PFSK-1 (cell line): Measurements from ENCODE around the gene SCCPDH.

Experiments
- FOXP2 ChIP-seq: optimal IDR thresholded peaks from 2 replicates; pipeline ENCODE3; 2011; ENCODE audit warnings: borderline replicate concordance, control low read depth, inconsistent platforms; ENCODE audit not compliant: insufficient read depth; ENCODE audit errors: extremely low read length, extremely low read depth
- POLR2AphosphoS5 ChIP-seq: IDR thresholded peaks from 2 replicates; pipeline ENCODE4 v1.6.1; 2012; ENCODE audit warnings: low read depth, mild to moderate bottlenecking, control low read depth, low read length, moderate library complexity
- SIN3A ChIP-seq: IDR thresholded peaks from 2 replicates; pipeline ENCODE4 v1.6.1; 2012; ENCODE audit warnings: mild to moderate bottlenecking, low read length, moderate library complexity, borderline replicate concordance; ENCODE audit not compliant: insufficient read depth
- TAF1 ChIP-seq: IDR thresholded peaks from 2 replicates; pipeline ENCODE4 v1.6.1; 2012; ENCODE audit warnings: low read length, control low read depth, borderline replicate concordance; ENCODE audit not compliant: insufficient read depth
- TF ChIP-seq, protein P1 (sequence below), 2 experiments: IDR thresholded peaks; 2 replicates each; pipeline versions ENCODE4 v1.6.1 to v1.8.0; 2011 to 2012; ENCODE audit warnings: low read depth in 2 of 2, low read length in 2 of 2, control low read depth in 1 of 2, inconsistent platforms in 1 of 2, mild to moderate bottlenecking in 1 of 2, moderate library complexity in 1 of 2; ENCODE audit not compliant: insufficient read depth in 1 of 2

Gene SCCPDH

DNA sequence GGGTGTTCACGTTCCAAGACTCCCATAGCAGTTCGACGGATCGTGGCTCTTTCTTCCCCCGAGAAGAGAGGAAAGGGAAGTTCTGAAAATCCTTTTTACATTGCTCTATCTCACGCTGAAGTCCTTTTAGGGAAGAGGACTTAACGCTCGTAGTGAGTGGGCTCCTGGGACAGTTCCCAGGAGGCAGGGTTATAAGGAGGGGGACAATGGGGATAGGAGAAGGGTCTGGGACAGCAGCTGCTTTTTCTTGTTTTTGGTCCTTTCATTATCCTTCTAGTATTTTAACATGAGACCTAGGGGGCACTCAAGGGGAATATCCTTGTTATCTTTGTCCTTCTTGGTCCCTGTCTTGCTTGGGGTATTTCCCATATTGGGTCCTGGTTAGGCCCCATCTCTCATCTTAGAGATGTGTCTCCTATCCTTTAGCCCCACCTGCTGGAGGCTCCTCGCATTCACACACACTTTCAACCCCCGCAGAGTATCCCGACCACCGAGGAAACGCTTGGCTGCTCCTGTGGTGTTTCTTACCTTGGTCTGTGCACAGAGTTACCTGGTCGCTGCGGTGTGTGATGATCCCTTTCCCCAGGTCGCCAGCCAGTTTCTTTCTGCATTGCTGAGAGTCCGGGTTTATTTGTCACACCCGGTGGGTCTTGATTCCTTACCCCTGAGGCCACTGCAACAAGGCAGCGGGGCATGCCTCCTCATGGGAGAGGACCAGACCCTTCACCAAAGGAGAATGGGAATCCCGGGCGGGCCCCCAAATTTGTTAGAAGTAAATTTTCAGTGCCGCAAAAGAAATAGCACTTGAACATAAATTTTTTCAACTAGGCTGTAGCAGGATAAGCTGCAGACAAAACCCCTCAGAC, 29.7 kb downstream of the SCCPDH start:
- TF ChIP-seq, protein P1, sequence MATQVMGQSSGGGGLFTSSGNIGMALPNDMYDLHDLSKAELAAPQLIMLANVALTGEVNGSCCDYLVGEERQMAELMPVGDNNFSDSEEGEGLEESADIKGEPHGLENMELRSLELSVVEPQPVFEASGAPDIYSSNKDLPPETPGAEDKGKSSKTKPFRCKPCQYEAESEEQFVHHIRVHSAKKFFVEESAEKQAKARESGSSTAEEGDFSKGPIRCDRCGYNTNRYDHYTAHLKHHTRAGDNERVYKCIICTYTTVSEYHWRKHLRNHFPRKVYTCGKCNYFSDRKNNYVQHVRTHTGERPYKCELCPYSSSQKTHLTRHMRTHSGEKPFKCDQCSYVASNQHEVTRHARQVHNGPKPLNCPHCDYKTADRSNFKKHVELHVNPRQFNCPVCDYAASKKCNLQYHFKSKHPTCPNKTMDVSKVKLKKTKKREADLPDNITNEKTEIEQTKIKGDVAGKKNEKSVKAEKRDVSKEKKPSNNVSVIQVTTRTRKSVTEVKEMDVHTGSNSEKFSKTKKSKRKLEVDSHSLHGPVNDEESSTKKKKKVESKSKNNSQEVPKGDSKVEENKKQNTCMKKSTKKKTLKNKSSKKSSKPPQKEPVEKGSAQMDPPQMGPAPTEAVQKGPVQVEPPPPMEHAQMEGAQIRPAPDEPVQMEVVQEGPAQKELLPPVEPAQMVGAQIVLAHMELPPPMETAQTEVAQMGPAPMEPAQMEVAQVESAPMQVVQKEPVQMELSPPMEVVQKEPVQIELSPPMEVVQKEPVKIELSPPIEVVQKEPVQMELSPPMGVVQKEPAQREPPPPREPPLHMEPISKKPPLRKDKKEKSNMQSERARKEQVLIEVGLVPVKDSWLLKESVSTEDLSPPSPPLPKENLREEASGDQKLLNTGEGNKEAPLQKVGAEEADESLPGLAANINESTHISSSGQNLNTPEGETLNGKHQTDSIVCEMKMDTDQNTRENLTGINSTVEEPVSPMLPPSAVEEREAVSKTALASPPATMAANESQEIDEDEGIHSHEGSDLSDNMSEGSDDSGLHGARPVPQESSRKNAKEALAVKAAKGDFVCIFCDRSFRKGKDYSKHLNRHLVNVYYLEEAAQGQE (IDR thresholded peaks at IDR 0.05; ENCODE audit: insufficient read depth in 1 of 2, low read depth in 2 of 2, low read length in 2 of 2), result no peak
- TF ChIP-seq TAF1 (no peak), FOXP2 (no peak), POLR2AphosphoS5 (no peak), SIN3A (no peak)

DNA sequence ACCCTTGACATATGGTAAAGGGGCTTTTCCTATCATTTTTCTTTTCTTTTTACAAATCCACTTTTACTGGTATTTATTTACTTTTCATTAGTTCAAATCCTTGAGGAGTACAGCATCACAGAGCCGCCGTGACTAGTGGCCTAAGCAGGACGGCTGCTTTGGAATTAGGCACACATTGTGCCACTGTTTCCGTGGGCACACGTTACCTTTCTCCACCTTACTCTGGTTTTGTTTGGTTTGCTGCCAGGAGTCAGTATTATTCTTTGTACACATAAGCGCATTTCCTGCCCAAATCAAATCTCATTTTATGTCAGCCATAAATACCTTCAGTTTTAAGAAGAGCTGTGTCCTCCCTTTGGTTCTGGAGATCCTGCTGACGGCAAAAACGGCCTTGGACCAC, 31.2 kb downstream of the SCCPDH start:
- no peak for TF ChIP-seq SIN3A
- no peak for TF ChIP-seq TAF1
- TF ChIP-seq, protein P1 (IDR thresholded peaks at IDR 0.05; ENCODE audit: insufficient read depth in 1 of 2, low read depth in 2 of 2, low read length in 2 of 2), result no peak

DNA sequence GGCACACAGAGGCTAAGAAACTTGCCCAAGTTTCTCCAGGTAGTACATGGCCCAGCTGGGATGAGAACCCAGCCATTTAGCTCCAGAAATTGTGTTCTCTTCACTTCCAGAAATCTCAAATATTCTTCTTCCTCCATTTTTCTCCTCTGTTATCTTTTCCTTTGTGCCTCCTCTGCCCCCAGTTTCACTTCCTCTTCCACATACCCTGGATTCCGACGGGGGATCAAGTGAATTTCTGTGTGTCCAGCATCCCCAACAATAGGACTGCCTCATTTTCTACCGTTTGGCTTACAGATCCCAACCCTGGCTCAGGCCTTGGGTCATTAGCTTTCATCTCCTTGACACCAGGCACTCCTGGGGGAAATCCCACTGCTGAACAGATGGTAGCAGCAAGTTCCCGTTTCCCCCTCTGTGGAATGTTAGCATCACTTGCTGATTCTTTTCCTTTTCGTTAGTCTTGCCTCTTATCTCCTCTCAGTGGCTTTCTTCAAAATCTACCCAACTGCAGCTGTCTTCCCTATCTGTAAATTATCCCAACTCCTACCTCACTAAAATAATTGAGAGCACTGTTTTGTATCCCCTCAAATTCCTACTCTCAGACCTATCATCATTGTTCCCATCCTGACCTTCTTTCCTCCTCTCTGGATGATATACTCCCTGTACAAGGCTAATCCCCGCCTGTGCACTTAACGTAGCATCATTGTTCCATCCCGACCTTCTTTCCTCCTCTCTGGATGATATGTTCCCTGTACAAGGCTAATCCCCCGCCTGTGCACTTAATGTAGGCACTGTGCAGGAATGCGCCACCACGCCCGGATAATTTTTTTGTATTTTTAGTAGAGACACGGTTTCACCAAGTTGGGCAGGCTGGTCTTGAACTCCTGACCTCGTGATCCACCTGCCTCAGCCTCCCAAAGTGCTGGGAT, 36.5 kb downstream of the SCCPDH start:
- TF ChIP-seq, protein P1 (IDR thresholded peaks at IDR 0.05; ENCODE audit: insufficient read depth in 1 of 2, low read depth in 2 of 2, low read length in 2 of 2), result no peak
- TF ChIP-seq TAF1 (no peak), FOXP2 (no peak), POLR2AphosphoS5 (no peak), SIN3A (no peak)

DNA sequence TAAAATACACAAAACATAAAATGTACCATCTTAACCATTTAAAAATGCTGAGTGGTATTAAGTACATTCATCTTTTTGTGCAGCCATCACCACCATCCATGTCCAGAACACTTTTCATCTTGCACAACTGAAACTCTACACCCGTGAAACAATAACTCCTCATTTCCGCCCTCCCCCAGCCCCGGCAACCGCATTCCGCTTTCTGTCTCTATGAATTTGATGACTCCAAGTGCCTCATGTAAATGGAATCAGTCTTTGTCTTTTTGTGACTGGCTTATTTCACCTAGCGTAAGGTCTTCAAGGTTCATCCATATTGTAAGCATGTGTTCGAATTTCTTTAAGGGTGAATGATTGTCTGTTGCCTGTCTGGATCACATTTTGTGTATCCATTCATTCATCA, 37.2 kb downstream of the SCCPDH start:
- TF ChIP-seq SIN3A, result no peak
- no peak for TF ChIP-seq FOXP2
- TF ChIP-seq, protein P1 (IDR thresholded peaks at IDR 0.05; ENCODE audit: insufficient read depth in 1 of 2, low read depth in 2 of 2, low read length in 2 of 2), result no peak
- TF ChIP-seq POLR2AphosphoS5, result no peak
- TF ChIP-seq TAF1, result no peak
